ENCODE data around the gene ZNF578. TPM values are rescaled to one million over a fixed set of nuclear protein-coding genes. Genes with fewer than 3 reads are reported as not detected.

ZNF578 gene
- total and polyA plus RNA-seq, 9 of the 15 experiments (the other 6 are each of a cell fraction or from before 2014, with no cell fraction given), result 0.05 to 0.29 (median 0.15) TPM

GRCh38 chr19:52527134-52527955, 74.0 kb downstream of the ZNF578 start, which contains the start of gene ZNF808 (continued):
- TF ChIP-seq TAF9B (IDR thresholded peaks at IDR 0.05; ENCODE audit: partially characterized antibody) (peak; percentile 62), ZBTB43 (CRISPR knock-in tag; IDR thresholded peaks at IDR 0.05) (no peak), GTF3C2 (IDR thresholded peaks at IDR 0.05; ENCODE audit: borderline replicate concordance, extremely low read depth, insufficient read length) (no peak), SLC30A9 (CRISPR knock-in tag; IDR thresholded peaks at IDR 0.05) (no peak), RHOXF2B (CRISPR knock-in tag; conservative IDR thresholded peaks at IDR 0.05) (no peak), CBX3 (IDR thresholded peaks at IDR 0.05; ENCODE audit: borderline replicate concordance in 1 of 2, low read length in 2 of 2) (peak in 1 of 2 experiments; percentile 74; a peak in 2 of 3 replicates), SMAD2 (IDR thresholded peaks at IDR 0.05; ENCODE audit: low read depth, low read length) (no peak), ZNF561 (CRISPR knock-in tag; conservative IDR thresholded peaks at IDR 0.05) (no peak), ZNF707 (CRISPR knock-in tag; conservative IDR thresholded peaks at IDR 0.05) (no peak), ZBTB2 (IDR thresholded peaks at IDR 0.05) (no peak), ZNF175 (CRISPR knock-in tag; IDR thresholded peaks at IDR 0.05; ENCODE audit: low read depth) (no peak), THRB (CRISPR knock-in tag; conservative IDR thresholded peaks at IDR 0.05) (no peak), NUFIP1 (IDR thresholded peaks at IDR 0.05; ENCODE audit: partially characterized antibody) (no peak), RNF219 (CRISPR knock-in tag; IDR thresholded peaks at IDR 0.05) (no peak), PHF20 (IDR thresholded peaks at IDR 0.05; ENCODE audit: partially characterized antibody) (peak; percentile 50), CSDE1 (IDR thresholded peaks at IDR 0.05) (no peak), GTF2E2 (tag; IDR thresholded peaks at IDR 0.05) (0 out of 2 replicates have a peak, but pooled peaks have one; percentile 30), TAL1 (IDR thresholded peaks at IDR 0.05) (no peak)
